GM23338 (cell line): ENCODE measurements around the gene SRGAP1. TPM values are rescaled to one million over a fixed set of nuclear protein-coding genes. Genes with fewer than 3 reads are reported as not detected.

ENCODE experiments used
- ATAC-seq: fragments of 200-7000 bp; cut with Tn5 transposase; 3 replicates; pipeline ENCODE4 v1.9.1; 2020
- DNase-seq: peaks from one replicate; pipeline ENCODE4 v3.0.0-alpha.2; 2015; ENCODE audit warnings: low spot score
- H2AFZ ChIP-seq: fragments of 200-600 bp; sonication (generic); 2 replicates; pipeline ENCODE4 v1.8.0; 2016; ENCODE audit warnings: antibody characterized with exemption, mild to moderate bottlenecking, moderate library complexity
- H3F3A ChIP-seq: fragments of 200-600 bp; sonication (generic); replicated peaks from 2 replicates; pipeline ENCODE4 v1.8.0; 2017; ENCODE audit warnings: antibody characterized with exemption, mixed run types, low read depth
- H3K27ac ChIP-seq: fragments of 200-600 bp; sonication (generic); 2 replicates; pipeline ENCODE4 v1.6.1; 2016; ENCODE audit warnings: low read depth
- H3K27me3 ChIP-seq: fragments of 200-600 bp; sonication (generic); 2 replicates; pipeline ENCODE4 v1.8.0; 2016; ENCODE audit warnings: mild to moderate bottlenecking, mixed run types, moderate library complexity; ENCODE audit not compliant: insufficient read depth
- H3K36me3 ChIP-seq: fragments of 200-600 bp; sonication (generic); 2 replicates; pipeline ENCODE4 v1.8.0; 2016; ENCODE audit warnings: mild to moderate bottlenecking; ENCODE audit not compliant: insufficient read depth
- H3K4me1 ChIP-seq: fragments of 200-600 bp; sonication (generic); 2 replicates; pipeline ENCODE4 v1.8.0; 2016; ENCODE audit warnings: mild to moderate bottlenecking, moderate library complexity; ENCODE audit not compliant: insufficient read depth
- H3K4me2 ChIP-seq: fragments of 200-600 bp; sonication (generic); 2 replicates; pipeline ENCODE4 v1.7.1; 2017; ENCODE audit warnings: mixed run types
- H3K4me3 ChIP-seq: fragments of 200-600 bp; sonication (generic); 2 replicates; pipeline ENCODE4 v1.6.1; 2016; ENCODE audit warnings: mixed run types
- H3K79me2 ChIP-seq: fragments of 200-600 bp; sonication (generic); replicated peaks from 2 replicates; pipeline ENCODE4 v1.8.0; 2017; ENCODE audit warnings: mild to moderate bottlenecking; ENCODE audit not compliant: insufficient read depth
- H3K9me2 ChIP-seq: fragments of 200-600 bp; sonication (generic); 2 replicates; pipeline ENCODE4 v1.8.0; 2017; ENCODE audit not compliant: insufficient read depth
- H4K20me1 ChIP-seq: fragments of 200-600 bp; sonication (generic); replicated peaks from 2 replicates; pipeline ENCODE4 v1.8.0; 2017; ENCODE audit warnings: mild to moderate bottlenecking; ENCODE audit not compliant: insufficient read depth
- H3K27ac Mint-ChIP-seq: 2 replicates; pipeline ENCODE4 v1.8.0; 2020; ENCODE audit warnings: inconsistent platforms, mild to moderate bottlenecking, moderate library complexity, mixed read lengths
- H3K27me3 Mint-ChIP-seq: 3 replicates; pipeline ENCODE4 v1.8.0; 2022; ENCODE audit warnings: low read depth, mild to moderate bottlenecking, moderate library complexity, mixed read lengths, inconsistent platforms; ENCODE audit not compliant: insufficient read depth, poor library complexity
- H3K36me3 Mint-ChIP-seq: 3 replicates; pipeline ENCODE4 v1.8.0; 2021; ENCODE audit warnings: low read depth, mild to moderate bottlenecking, inconsistent platforms, moderate library complexity, mixed read lengths
- H3K4me1 Mint-ChIP-seq: 3 replicates; pipeline ENCODE4 v1.8.0; 2020; ENCODE audit warnings: mild to moderate bottlenecking, inconsistent platforms, mixed read lengths
- H3K4me3 Mint-ChIP-seq: 3 replicates; pipeline ENCODE4 v1.8.0; 2021; ENCODE audit warnings: moderate library complexity, mild to moderate bottlenecking, inconsistent platforms, mixed read lengths
- H3K9me3 Mint-ChIP-seq: 3 replicates; pipeline ENCODE4 v1.8.0; 2020; ENCODE audit warnings: moderate library complexity, mild to moderate bottlenecking, inconsistent platforms, mixed read lengths
- CREB1 ChIP-seq: fragments of 250-450 bp; sonication (Bioruptor Pico); IDR thresholded peaks from 2 replicates; pipeline ENCODE4 v1.5.0; 2020; ENCODE audit warnings: low read depth, mild to moderate bottlenecking, moderate library complexity
- EZH2 ChIP-seq: fragments of 200-600 bp; sonication (generic); IDR thresholded peaks from one replicate; pipeline ENCODE4 v1.8.0; 2017; ENCODE audit warnings: antibody characterized with exemption, mild to moderate bottlenecking, low read depth; ENCODE audit not compliant: unreplicated experiment
- EZH2phosphoT487 ChIP-seq: fragments of 200-600 bp; sonication (generic); IDR thresholded peaks from one replicate; pipeline ENCODE4 v1.8.1; 2018; ENCODE audit warnings: antibody characterized with exemption; ENCODE audit not compliant: unreplicated experiment
- JUNB ChIP-seq: IDR thresholded peaks from one replicate; pipeline ENCODE4 v1.6.1; 2016; ENCODE audit warnings: antibody characterized with exemption; ENCODE audit not compliant: unreplicated experiment
- NANOG ChIP-seq: IDR thresholded peaks from 2 replicates; pipeline ENCODE4 v1.6.1; 2016; ENCODE audit warnings: antibody characterized with exemption, borderline replicate concordance
- POLR2AphosphoS5 ChIP-seq: IDR thresholded peaks from 2 replicates; pipeline ENCODE4 v1.6.1; 2016; ENCODE audit warnings: antibody characterized with exemption, low read depth
- REST ChIP-seq: IDR thresholded peaks from one replicate; pipeline ENCODE4 v1.6.1; 2018; ENCODE audit warnings: antibody characterized with exemption; ENCODE audit not compliant: unreplicated experiment
- STAT1 ChIP-seq: IDR thresholded peaks from one replicate; pipeline ENCODE4 v1.6.1; 2016; ENCODE audit warnings: antibody characterized with exemption; ENCODE audit not compliant: unreplicated experiment
- ZNF331 ChIP-seq: fragments of 250-450 bp; sonication (Bioruptor Pico); IDR thresholded peaks from 2 replicates; pipeline ENCODE4 v1.5.0; 2020; ENCODE audit warnings: low read depth, mild to moderate bottlenecking, moderate library complexity
- polyA plus RNA-seq: library from polyadenylated mRNA; unstranded; fragments of >200 nt; fragmentation: Nextera tagmentation; extraction: Ambion mirVana; gene quantifications from 2 replicates; pipeline ENCODE4 v1.2.1, GENCODE V29; 2016
- total RNA-seq: library from RNA; depleted of rRNA; stranded (reverse); fragments of >200 nt; shearing (Covaris generic); gene quantifications from 2 replicates; pipeline ENCODE4 v1.2.3, GENCODE V29; 2014
- TF ChIP-seq, protein P1 (sequence below): fragments of 250-450 bp; sonication (Bioruptor Pico); IDR thresholded peaks from 2 replicates; pipeline ENCODE4 v1.5.0; 2020; ENCODE audit warnings: mild to moderate bottlenecking, moderate library complexity
- TF ChIP-seq, protein P2 (sequence below): IDR thresholded peaks from 2 replicates; pipeline ENCODE4 v1.6.1; 2016; ENCODE audit warnings: antibody characterized with exemption

SRGAP1 gene
- total and polyA plus RNA-seq, 2 experiments from 2014 or later: 6.1 to 8.1 TPM

- Histone ChIP-seq H3K9me2 (no peaks in the 10 kb centered on the region), H3F3A (0 out of 2 replicates have a peak, but pooled peaks cover 3% of the 10 kb centered on the region), H3K4me1 (peaks cover 11% of the 10 kb centered on the region), H4K20me1 (peaks cover 4% of the 10 kb centered on the region), H3K4me3 (no peak overlapping the region), H3K4me2 (no peak overlapping the region), H3K27ac (no peak overlapping the region), H3K27me3 (peaks cover 20% of the 10 kb centered on the region), H2AFZ (no peak overlapping the region), H3K79me2 (peaks cover 71% of the 10 kb centered on the region), H3K36me3 (no peaks in the 10 kb centered on the region)
- Mint-ChIP-seq H3K27me3 (peaks cover 8% of the 10 kb centered on the region), H3K4me1 (peaks cover 20% of the 10 kb centered on the region), H3K36me3 (no peaks in the 10 kb centered on the region), H3K27ac (no peak overlapping the region), H3K9me3 (no peaks in the 10 kb centered on the region), H3K4me3 (no peak overlapping the region)
- ATAC-seq (no peak), DNase-seq (no peak)
- no peak for TF ChIP-seq STAT1
- TF ChIP-seq EZH2: no peak
- TF ChIP-seq ZNF331 (CRISPR knock-in tag): no peak
- TF ChIP-seq POLR2AphosphoS5: no peak
- TF ChIP-seq, protein P1, sequence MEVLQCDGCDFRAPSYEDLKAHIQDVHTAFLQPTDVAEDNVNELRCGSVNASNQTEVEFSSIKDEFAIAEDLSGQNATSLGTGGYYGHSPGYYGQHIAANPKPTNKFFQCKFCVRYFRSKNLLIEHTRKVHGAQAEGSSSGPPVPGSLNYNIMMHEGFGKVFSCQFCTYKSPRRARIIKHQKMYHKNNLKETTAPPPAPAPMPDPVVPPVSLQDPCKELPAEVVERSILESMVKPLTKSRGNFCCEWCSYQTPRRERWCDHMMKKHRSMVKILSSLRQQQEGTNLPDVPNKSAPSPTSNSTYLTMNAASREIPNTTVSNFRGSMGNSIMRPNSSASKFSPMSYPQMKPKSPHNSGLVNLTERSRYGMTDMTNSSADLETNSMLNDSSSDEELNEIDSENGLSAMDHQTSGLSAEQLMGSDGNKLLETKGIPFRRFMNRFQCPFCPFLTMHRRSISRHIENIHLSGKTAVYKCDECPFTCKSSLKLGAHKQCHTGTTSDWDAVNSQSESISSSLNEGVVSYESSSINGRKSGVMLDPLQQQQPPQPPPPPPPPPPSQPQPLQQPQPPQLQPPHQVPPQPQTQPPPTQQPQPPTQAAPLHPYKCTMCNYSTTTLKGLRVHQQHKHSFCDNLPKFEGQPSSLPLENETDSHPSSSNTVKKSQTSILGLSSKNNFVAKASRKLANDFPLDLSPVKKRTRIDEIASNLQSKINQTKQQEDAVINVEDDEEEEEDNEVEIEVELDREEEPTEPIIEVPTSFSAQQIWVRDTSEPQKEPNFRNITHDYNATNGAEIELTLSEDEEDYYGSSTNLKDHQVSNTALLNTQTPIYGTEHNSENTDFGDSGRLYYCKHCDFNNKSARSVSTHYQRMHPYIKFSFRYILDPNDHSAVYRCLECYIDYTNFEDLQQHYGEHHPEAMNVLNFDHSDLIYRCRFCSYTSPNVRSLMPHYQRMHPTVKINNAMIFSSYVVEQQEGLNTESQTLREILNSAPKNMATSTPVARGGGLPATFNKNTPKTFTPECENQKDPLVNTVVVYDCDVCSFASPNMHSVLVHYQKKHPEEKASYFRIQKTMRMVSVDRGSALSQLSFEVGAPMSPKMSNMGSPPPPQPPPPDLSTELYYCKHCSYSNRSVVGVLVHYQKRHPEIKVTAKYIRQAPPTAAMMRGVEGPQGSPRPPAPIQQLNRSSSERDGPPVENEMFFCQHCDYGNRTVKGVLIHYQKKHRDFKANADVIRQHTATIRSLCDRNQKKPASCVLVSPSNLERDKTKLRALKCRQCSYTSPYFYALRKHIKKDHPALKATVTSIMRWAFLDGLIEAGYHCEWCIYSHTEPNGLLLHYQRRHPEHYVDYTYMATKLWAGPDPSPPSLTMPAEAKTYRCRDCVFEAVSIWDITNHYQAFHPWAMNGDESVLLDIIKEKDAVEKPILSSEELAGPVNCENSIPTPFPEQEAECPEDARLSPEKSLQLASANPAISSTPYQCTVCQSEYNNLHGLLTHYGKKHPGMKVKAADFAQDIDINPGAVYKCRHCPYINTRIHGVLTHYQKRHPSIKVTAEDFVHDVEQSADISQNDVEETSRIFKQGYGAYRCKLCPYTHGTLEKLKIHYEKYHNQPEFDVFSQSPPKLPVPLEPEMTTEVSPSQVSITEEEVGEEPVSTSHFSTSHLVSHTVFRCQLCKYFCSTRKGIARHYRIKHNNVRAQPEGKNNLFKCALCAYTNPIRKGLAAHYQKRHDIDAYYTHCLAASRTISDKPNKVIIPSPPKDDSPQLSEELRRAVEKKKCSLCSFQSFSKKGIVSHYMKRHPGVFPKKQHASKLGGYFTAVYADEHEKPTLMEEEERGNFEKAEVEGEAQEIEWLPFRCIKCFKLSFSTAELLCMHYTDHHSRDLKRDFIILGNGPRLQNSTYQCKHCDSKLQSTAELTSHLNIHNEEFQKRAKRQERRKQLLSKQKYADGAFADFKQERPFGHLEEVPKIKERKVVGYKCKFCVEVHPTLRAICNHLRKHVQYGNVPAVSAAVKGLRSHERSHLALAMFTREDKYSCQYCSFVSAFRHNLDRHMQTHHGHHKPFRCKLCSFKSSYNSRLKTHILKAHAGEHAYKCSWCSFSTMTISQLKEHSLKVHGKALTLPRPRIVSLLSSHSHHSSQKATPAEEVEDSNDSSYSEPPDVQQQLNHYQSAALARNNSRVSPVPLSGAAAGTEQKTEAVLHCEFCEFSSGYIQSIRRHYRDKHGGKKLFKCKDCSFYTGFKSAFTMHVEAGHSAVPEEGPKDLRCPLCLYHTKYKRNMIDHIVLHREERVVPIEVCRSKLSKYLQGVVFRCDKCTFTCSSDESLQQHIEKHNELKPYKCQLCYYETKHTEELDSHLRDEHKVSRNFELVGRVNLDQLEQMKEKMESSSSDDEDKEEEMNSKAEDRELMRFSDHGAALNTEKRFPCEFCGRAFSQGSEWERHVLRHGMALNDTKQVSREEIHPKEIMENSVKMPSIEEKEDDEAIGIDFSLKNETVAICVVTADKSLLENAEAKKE (CRISPR knock-in tag): no peak
- TF ChIP-seq JUNB: no peak
- no peak for TF ChIP-seq REST
- no peak for TF ChIP-seq EZH2phosphoT487
- no peak for TF ChIP-seq NANOG
- TF ChIP-seq, protein P2, sequence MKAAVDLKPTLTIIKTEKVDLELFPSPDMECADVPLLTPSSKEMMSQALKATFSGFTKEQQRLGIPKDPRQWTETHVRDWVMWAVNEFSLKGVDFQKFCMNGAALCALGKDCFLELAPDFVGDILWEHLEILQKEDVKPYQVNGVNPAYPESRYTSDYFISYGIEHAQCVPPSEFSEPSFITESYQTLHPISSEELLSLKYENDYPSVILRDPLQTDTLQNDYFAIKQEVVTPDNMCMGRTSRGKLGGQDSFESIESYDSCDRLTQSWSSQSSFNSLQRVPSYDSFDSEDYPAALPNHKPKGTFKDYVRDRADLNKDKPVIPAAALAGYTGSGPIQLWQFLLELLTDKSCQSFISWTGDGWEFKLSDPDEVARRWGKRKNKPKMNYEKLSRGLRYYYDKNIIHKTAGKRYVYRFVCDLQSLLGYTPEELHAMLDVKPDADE: no peak
- no peak for TF ChIP-seq CREB1 (CRISPR knock-in tag)
These were observed 4.7 kb downstream of the SRGAP1 start for GRCh38 chr12:63849106-63849620.
